ENCODE results near the gene RNF208.
A peak's percentile ranks its signal among the peaks of the same experiment; 100 is the strongest.
"Not testable (repeated sequence)": the region's sequence is repeated elsewhere in the genome, so short reads cannot be mapped to it uniquely, and the experiment has no call there.

Gene RNF208

GRCh38 chr9:137253717-137254623 lies 31.9 kb upstream of the RNF208 start:
- no peak for DNase-seq (ENCODE audit: low spot score)

GRCh38 chr9:137252555-137253506 lies 30.8 kb upstream of the RNF208 start:
- DNase-seq (ENCODE audit: low spot score): no peak

- DNase-seq (ENCODE audit: low spot score): no peak
Observed at GRCh38 chr9:137251490-137252268, 29.6 kb upstream of the RNF208 start.

GRCh38 chr9:137251194-137251461 lies 29.1 kb upstream of the RNF208 start, which contains the start of gene STPG3:
STPG3 (plus strand) TSS chr9:137251286; CDS start chr9:137251287, 1 bp downstream.
- DNase-seq (ENCODE audit: low spot score): no peak

- no peak for DNase-seq (ENCODE audit: low spot score)
Observed at GRCh38 chr9:137250329-137251193, 28.5 kb upstream of the RNF208 start.

GRCh38 chr9:137247916-137248175 lies 25.8 kb upstream of the RNF208 start:
- DNase-seq (ENCODE audit: low spot score): no peak

- DNase-seq (ENCODE audit: low spot score): no peak
Observed at GRCh38 chr9:137247135-137247915, 25.3 kb upstream of the RNF208 start.

- DNase-seq (ENCODE audit: low spot score): no peak
Observed at GRCh38 chr9:137245450-137246421, 23.7 kb upstream of the RNF208 start.

- no peak for DNase-seq (ENCODE audit: low spot score)
Observed at GRCh38 chr9:137244486-137245449, 22.7 kb upstream of the RNF208 start.

GRCh38 chr9:137243626-137244485 lies 21.8 kb upstream of the RNF208 start:
- DNase-seq (ENCODE audit: low spot score): no peak

GRCh38 chr9:137243266-137243625 lies 21.2 kb upstream of the RNF208 start:
- not testable (repeated sequence) for DNase-seq (ENCODE audit: low spot score)

GRCh38 chr9:137242269-137243203 lies 20.5 kb upstream of the RNF208 start:
- no peak for DNase-seq (ENCODE audit: low spot score)

GRCh38 chr9:137241490-137242268 lies 19.6 kb upstream of the RNF208 start:
- DNase-seq (ENCODE audit: low spot score): no peak

- peak; percentile 100 for DNase-seq (ENCODE audit: low spot score)
Observed at GRCh38 chr9:137240841-137241489, 18.9 kb upstream of the RNF208 start, which contains the start of gene TUBB4B. TUBB4B (plus strand) TSS chr9:137241287; CDS start chr9:137241361, 74 bp downstream.

All from HuH-7 (cell line).